ENCODE data around the gene NUP93. TPM values are rescaled to one million over a fixed set of nuclear protein-coding genes. Genes with fewer than 3 reads are reported as not detected.

The NUP93 gene
- polyA plus RNA-seq, 1 donor (not counting 4 experiments of a cell fraction or from before 2014, with no cell fraction given), result 74.1 TPM

- Histone ChIP-seq H4K20me1 (ENCODE audit: control insufficient read depth, extremely low read depth, insufficient read depth, low read length) (no peaks in the 10 kb centered on the region), H3K79me2 (ENCODE audit: control insufficient read depth, insufficient read depth, low read length) (no peaks in the 10 kb centered on the region), H3K27ac (ENCODE audit: control insufficient read depth, insufficient read depth, low read length) (no peak overlapping the region), H3K4me1 (ENCODE audit: control insufficient read depth, extremely low read depth, insufficient read depth, low read length) (no peaks in the 10 kb centered on the region), H3K27me3 (ENCODE audit: control insufficient read depth, extremely low read depth, insufficient read depth, low read length) (no peaks in the 10 kb centered on the region), H3K4me2 (ENCODE audit: control insufficient read depth, extremely low read depth, insufficient read depth, low read depth, low read length) (no peak overlapping the region), H3K9ac (ENCODE audit: control insufficient read depth, extremely low read depth, insufficient read depth, low read length) (no peak overlapping the region), H3K9me3 (ENCODE audit: control insufficient read depth, low read depth, low read length) (no peaks in the 10 kb centered on the region), H3K9me1 (ENCODE audit: control insufficient read depth, extremely low read depth, insufficient read depth, low read length) (no peaks in the 10 kb centered on the region), H3K36me3 (ENCODE audit: control insufficient read depth in 2 of 2, extremely low read depth in 1 of 2, insufficient read depth in 2 of 2, low read length in 2 of 2) (no peaks in the 10 kb centered on the region), H2AFZ (ENCODE audit: control insufficient read depth, low read length) (no peak overlapping the region), H3K4me3 (ENCODE audit: control insufficient read depth in 2 of 3, extremely low read depth in 1 of 3, insufficient read depth in 2 of 3, low read depth in 1 of 3, low read length in 3 of 3) (no peak overlapping the region)
- TF ChIP-seq EZH2 (IDR thresholded peaks at IDR 0.05; ENCODE audit: low read length) (no peak), CTCF (optimal IDR thresholded peaks at IDR 0.05 in 1 of 3, IDR thresholded peaks at IDR 0.05 in 1 of 3, conservative IDR thresholded peaks at IDR 0.05 in 1 of 3; ENCODE audit: extremely low read depth in 1 of 3, insufficient read depth in 2 of 3, low read length in 3 of 3) (no peak)
- dilution Hi-C loops (cut with MboI; ENCODE audit: extremely low pct_ligation_motif_present, low sequenced_read_pairs), result no loop called here
- DNase-seq (ENCODE audit: low read depth, low spot score) (no peak), FAIRE-seq (no peak)
Measured at GRCh38 chr16:56886826-56887225, 156.9 kb downstream of the NUP93 start.

- no peaks in the 10 kb centered on the region for H3K27me3 ChIP-seq (ENCODE audit: control insufficient read depth, extremely low read depth, insufficient read depth, low read length)
- H3K9me1 ChIP-seq (ENCODE audit: control insufficient read depth, extremely low read depth, insufficient read depth, low read length), result no peaks in the 10 kb centered on the region
- FAIRE-seq (no peak), DNase-seq (ENCODE audit: low read depth, low spot score) (no peak)
- H3K9ac ChIP-seq (ENCODE audit: control insufficient read depth, extremely low read depth, insufficient read depth, low read length), result no peak overlapping the region
- no peaks in the 10 kb centered on the region for H3K36me3 ChIP-seq (ENCODE audit: control insufficient read depth in 2 of 2, extremely low read depth in 1 of 2, insufficient read depth in 2 of 2, low read length in 2 of 2)
- H3K4me2 ChIP-seq (ENCODE audit: control insufficient read depth, extremely low read depth, insufficient read depth, low read depth, low read length), result no peak overlapping the region
- H3K9me3 ChIP-seq (ENCODE audit: control insufficient read depth, low read depth, low read length), result no peaks in the 10 kb centered on the region
- H3K4me1 ChIP-seq (ENCODE audit: control insufficient read depth, extremely low read depth, insufficient read depth, low read length), result no peaks in the 10 kb centered on the region
- H3K27ac ChIP-seq (ENCODE audit: control insufficient read depth, insufficient read depth, low read length), result no peak overlapping the region
- H2AFZ ChIP-seq (ENCODE audit: control insufficient read depth, low read length), result no peak overlapping the region
- H3K79me2 ChIP-seq (ENCODE audit: control insufficient read depth, insufficient read depth, low read length), result no peaks in the 10 kb centered on the region
- H3K4me3 ChIP-seq (ENCODE audit: control insufficient read depth in 2 of 3, extremely low read depth in 1 of 3, insufficient read depth in 2 of 3, low read depth in 1 of 3, low read length in 3 of 3), result no peak overlapping the region
- dilution Hi-C loops (cut with MboI; ENCODE audit: extremely low pct_ligation_motif_present, low sequenced_read_pairs), result no loop called here
- H4K20me1 ChIP-seq (ENCODE audit: control insufficient read depth, extremely low read depth, insufficient read depth, low read length), result no peaks in the 10 kb centered on the region
- TF ChIP-seq EZH2 (IDR thresholded peaks at IDR 0.05; ENCODE audit: low read length) (no peak), CTCF (optimal IDR thresholded peaks at IDR 0.05 in 1 of 3, IDR thresholded peaks at IDR 0.05 in 1 of 3, conservative IDR thresholded peaks at IDR 0.05 in 1 of 3; ENCODE audit: extremely low read depth in 1 of 3, insufficient read depth in 2 of 3, low read length in 3 of 3) (no peak)
Measured at GRCh38 chr16:56888806-56889205, 158.9 kb downstream of the NUP93 start.

All from keratinocyte (primary cell).